T-helper 1 cell treated with Interleukin-12 subunit alpha and Interleukin-12 subunit beta and Interleukin-4 antibody, amounts not matched to agents 30 μg/mL and 1 μg/mL, for 36 hours (primary cell): ENCODE results near the gene RPTOR.
"Not testable (repeated sequence)": the region's sequence is repeated elsewhere in the genome, so short reads cannot be mapped to it uniquely, and the experiment has no call there.

ENCODE experiments used
- H3K27ac Mint-ChIP-seq: one replicate; pipeline ENCODE4 v1.8.0; 2021; ENCODE audit warnings: mild to moderate bottlenecking, mixed read lengths
- H3K27me3 Mint-ChIP-seq: one replicate; pipeline ENCODE4 v1.8.0; 2021; ENCODE audit warnings: low read depth, mixed read lengths
- H3K36me3 Mint-ChIP-seq: one replicate; pipeline ENCODE4 v1.8.0; 2021; ENCODE audit warnings: low read depth, mixed read lengths
- H3K4me1 Mint-ChIP-seq: one replicate; pipeline ENCODE4 v1.8.0; 2021; ENCODE audit warnings: low read depth, mixed read lengths
- H3K4me3 Mint-ChIP-seq: one replicate; pipeline ENCODE4 v1.8.0; 2021; ENCODE audit warnings: mild to moderate bottlenecking, moderate library complexity, mixed read lengths
- H3K9me3 Mint-ChIP-seq: one replicate; pipeline ENCODE4 v1.8.0; 2021; ENCODE audit warnings: mixed read lengths

Gene RPTOR, protein sequence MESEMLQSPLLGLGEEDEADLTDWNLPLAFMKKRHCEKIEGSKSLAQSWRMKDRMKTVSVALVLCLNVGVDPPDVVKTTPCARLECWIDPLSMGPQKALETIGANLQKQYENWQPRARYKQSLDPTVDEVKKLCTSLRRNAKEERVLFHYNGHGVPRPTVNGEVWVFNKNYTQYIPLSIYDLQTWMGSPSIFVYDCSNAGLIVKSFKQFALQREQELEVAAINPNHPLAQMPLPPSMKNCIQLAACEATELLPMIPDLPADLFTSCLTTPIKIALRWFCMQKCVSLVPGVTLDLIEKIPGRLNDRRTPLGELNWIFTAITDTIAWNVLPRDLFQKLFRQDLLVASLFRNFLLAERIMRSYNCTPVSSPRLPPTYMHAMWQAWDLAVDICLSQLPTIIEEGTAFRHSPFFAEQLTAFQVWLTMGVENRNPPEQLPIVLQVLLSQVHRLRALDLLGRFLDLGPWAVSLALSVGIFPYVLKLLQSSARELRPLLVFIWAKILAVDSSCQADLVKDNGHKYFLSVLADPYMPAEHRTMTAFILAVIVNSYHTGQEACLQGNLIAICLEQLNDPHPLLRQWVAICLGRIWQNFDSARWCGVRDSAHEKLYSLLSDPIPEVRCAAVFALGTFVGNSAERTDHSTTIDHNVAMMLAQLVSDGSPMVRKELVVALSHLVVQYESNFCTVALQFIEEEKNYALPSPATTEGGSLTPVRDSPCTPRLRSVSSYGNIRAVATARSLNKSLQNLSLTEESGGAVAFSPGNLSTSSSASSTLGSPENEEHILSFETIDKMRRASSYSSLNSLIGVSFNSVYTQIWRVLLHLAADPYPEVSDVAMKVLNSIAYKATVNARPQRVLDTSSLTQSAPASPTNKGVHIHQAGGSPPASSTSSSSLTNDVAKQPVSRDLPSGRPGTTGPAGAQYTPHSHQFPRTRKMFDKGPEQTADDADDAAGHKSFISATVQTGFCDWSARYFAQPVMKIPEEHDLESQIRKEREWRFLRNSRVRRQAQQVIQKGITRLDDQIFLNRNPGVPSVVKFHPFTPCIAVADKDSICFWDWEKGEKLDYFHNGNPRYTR (N-terminal part only)

DNA sequence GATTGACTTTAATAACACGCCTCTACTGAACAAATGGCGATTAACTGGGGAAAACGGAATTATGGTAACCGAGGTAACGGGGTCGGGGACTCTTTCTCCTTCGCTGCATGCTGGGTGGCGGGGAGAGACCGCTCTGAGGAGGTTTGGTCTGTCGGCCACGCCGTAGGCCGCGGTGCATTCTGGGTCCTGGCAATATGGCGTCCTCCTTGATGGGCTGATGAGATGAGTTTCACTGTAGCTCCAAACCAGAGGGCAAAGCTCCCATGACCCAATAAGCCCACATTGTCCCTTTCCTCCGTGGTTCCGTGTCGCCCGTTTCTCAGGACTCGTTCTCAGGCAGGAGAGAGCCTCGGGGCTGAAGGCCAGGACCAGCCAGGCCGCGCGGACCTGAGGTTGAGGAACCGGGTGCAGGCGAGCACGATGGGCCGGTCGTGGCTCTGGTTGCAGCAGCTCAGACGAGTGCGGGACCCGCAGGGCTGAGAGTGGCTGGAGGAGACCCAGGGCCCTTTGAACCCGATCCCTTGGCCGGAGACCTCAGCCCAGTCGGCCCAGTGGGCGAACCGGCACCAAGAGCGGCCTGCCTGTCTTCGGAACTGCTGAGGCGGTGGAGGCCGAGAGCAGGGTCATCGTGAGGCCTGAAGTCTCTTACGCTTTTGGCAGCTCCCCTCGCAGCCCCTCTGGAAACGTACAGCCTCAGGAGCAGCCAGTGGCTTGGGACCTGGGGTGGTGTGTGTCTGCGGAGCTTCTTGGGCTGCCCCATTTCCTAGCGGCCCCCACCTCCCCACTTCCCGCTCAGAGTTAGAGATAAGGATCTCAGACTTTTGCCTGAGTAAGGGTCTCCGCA is at the start of gene RPTOR:
TSS of gene RPTOR (plus strand) at position 184 of the 844 bp plus-strand sequence. CDS start 792 bp downstream, outside the sequence.
- no peaks in the 10 kb centered on the region for H3K9me3 Mint-ChIP-seq
- H3K36me3 Mint-ChIP-seq, result peaks cover 5% of the 10 kb centered on the region
- H3K27ac Mint-ChIP-seq, result peak within 1 kb of the TSS; percentile 90
- H3K4me1 Mint-ChIP-seq, result peaks cover 25% of the 10 kb centered on the region
- peak within 1 kb of the TSS; percentile 91 for H3K4me3 Mint-ChIP-seq
- H3K27me3 Mint-ChIP-seq, result peaks cover 7% of the 10 kb centered on the region

DNA sequence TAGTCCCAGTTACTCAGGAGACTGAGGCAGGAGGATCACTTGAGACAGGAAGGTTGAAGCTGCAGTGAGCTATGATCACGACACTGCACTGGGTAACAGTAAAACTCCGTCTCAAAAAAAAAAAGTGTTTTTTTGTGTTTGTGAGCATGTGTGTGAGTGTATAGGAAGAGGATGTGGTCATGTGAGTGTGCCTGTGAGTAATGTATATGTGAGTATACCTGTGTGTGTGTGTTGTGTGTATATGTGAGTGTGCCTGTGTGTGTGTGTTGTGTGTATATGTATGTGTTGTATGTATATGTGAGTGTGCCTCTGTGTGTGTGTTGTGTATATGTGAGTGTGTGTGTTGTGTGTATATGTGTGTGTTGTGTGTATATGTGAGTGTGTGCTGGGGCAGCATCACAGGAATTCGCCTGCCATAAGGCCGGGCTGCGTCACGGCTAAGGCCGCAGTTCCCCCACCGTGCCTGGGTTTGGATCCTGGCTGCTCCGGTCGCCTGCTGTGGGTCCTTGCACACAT is 46.9 kb upstream of the RPTOR start:
- no peaks in the 10 kb centered on the region for H3K9me3 Mint-ChIP-seq
- no peak overlapping the region for H3K4me3 Mint-ChIP-seq
- peaks cover 8% of the 10 kb centered on the region for H3K4me1 Mint-ChIP-seq
- no peaks in the 10 kb centered on the region for H3K36me3 Mint-ChIP-seq
- H3K27ac Mint-ChIP-seq, result no peak overlapping the region
- peaks cover 24% of the 10 kb centered on the region for H3K27me3 Mint-ChIP-seq

DNA sequence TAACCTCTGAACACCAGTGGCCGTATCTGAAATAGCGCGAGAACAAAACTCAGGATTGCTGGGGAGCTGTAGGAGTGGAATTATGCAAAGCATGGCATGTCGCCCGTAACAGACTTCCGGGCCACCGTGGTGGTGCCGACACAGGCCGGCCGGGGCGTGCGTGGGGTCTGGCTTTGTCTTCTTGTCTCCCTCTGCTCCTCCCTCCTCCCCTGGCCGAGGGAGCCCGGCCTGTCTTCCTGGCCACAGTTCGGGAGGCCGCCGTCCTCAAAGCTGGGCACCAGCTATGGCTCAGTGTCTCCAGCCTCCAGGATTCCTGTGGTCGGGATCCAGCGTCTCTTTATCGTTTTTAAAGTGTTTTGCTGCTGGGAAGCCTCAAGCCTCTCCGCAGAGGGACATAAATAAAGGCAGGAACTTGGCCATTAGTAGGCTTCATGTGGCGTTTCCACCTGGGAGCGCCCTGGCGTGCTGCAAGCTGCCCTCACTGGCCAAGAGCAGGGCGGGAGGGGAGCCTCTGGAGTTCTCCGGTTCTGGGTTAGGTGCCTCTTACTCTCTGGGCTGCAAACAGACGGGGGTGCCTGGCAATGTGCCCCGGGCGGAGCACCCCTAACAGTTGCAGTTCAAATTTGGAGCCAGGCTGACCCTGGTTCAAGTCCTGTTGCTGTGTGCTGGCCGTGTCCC is 46.3 kb upstream of the RPTOR start:
- Mint-ChIP-seq H3K36me3 (no peaks in the 10 kb centered on the region), H3K27me3 (peaks cover 20% of the 10 kb centered on the region), H3K9me3 (no peaks in the 10 kb centered on the region), H3K27ac (no peak overlapping the region), H3K4me3 (no peak overlapping the region), H3K4me1 (peaks cover 8% of the 10 kb centered on the region)

DNA sequence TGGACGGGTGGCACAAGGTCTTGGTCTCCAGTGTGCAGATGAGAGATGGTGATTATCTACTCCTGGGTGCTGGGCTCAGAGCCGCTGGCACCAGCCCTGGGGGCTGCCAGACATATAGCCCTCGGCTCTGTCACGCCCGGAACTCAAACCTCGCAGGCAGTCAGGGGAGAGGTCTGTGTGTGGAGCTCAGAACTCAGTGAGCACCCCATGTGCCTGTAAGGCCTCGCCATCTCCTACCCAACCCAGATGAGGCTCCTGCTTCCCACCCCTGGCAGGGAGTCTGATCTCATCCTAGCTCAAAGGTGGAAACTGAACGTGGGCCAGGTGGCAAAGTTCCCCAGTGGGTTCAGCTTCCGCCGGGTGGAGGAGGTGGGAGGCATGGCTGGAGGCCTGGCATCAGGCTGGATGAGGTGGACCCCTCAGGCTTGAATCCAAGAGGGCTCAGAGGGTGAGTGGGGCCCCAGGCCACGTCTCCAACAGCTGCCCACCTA is 45.7 kb upstream of the RPTOR start:
- Mint-ChIP-seq H3K4me3 (no peak overlapping the region), H3K9me3 (no peaks in the 10 kb centered on the region), H3K4me1 (peaks cover 8% of the 10 kb centered on the region), H3K27me3 (peaks cover 20% of the 10 kb centered on the region), H3K27ac (no peak overlapping the region), H3K36me3 (no peaks in the 10 kb centered on the region)

DNA sequence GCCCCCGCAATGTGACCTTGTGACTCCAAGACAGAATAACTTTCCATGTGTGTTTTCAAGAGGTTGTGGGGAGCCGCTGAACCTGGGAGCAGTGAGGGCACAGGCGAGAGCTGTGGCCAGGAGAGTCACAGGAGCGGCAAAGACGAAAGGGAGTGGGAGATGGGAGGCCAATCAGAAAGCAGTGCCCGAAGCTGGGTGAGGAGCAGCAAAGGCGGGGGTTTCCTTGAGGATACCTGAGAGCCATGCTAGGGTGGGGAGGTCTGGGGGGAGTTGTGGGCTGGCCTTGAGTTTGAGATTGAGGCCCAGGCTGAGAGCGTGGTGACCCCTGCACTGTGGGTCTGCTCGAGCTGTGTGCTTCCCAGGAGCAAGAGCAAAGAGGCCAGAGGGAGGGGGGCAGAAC is 45.1 kb upstream of the RPTOR start:
- Mint-ChIP-seq H3K9me3 (no peaks in the 10 kb centered on the region), H3K36me3 (no peaks in the 10 kb centered on the region), H3K27ac (no peak overlapping the region), H3K4me1 (peaks cover 8% of the 10 kb centered on the region), H3K4me3 (no peak overlapping the region), H3K27me3 (peaks cover 20% of the 10 kb centered on the region)

DNA sequence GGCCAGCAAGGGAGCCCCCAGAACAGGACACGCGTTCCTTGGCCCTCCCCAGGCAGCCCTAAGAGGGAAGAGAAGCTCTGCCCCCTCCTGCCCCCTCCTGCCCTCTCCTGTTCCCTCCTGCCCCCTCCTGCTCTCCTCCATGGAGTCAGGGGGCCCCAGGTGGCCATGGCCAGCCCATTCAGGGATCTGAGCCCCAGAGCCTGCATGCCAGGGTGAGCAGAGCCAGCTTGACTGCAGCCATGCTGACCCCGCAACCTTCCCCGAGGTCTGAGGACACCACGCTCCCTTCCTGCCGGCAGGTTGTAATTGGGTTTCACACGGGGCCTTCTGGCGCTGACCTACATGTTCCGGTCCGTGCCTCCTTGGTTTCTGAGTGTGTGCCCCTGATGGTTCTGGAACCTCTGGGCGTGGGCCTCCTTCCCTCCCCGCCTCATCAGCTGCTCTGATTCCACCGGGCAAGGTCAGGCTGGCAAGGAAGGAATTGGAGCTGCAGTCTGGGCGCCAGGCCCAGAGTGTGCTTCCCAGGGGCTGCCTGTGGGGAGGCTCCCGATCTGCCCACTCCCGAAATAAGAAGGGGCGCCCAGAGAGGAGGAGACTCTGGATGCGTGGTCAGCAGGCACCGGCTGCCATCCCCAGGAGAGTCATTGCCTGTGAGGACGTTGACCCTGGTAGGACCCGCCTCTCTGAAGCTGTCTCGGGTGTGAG is 44.5 kb upstream of the RPTOR start:
- Mint-ChIP-seq H3K9me3 (no peaks in the 10 kb centered on the region), H3K27ac (no peak overlapping the region), H3K36me3 (no peaks in the 10 kb centered on the region), H3K4me1 (peaks cover 8% of the 10 kb centered on the region), H3K27me3 (peaks cover 23% of the 10 kb centered on the region), H3K4me3 (no peak overlapping the region)

DNA sequence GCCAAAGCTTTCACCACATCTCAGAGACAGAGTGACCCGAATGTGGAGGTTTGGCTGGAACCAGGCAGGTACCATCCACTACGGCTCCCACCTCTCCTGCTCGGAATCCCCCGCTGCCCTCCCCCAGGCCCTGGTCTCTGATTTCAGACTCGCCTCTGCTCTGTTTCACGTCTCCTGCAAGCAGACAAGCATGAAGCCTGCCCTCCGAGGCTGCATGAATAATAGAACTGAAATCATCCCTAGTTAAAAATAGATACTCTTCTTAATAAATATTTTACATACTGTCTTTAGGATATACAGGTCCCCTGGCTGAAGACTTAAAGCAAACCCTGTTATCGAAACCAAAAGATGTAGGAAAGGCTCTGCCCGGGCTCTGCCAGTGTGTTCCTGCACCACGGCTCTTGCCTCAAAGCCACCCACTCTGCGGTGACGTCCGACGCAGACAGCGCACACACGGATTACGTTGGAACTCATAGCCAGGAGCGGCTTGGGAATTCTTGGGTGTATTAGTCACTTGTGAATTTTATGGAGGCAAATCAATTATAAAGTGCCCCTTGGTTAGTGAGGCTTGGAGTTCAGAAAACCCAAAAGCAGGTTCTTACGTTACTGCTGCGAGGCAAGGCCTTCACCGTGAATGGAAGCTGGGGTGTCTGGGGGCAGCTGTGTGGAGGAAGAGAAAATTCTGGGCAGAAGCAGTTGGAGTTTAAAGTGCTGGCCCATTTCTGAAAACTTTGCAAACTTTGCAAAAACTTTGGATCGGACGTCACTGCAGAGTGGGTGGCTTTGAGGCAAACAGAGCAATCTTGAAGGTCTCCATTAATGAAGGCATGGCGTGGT is 42.7 kb upstream of the RPTOR start:
- H3K36me3 Mint-ChIP-seq, result no peaks in the 10 kb centered on the region
- peaks cover 23% of the 10 kb centered on the region for H3K27me3 Mint-ChIP-seq
- H3K9me3 Mint-ChIP-seq, result no peaks in the 10 kb centered on the region
- peaks cover 8% of the 10 kb centered on the region for H3K4me1 Mint-ChIP-seq
- no peak overlapping the region for H3K27ac Mint-ChIP-seq
- no peak overlapping the region for H3K4me3 Mint-ChIP-seq

DNA sequence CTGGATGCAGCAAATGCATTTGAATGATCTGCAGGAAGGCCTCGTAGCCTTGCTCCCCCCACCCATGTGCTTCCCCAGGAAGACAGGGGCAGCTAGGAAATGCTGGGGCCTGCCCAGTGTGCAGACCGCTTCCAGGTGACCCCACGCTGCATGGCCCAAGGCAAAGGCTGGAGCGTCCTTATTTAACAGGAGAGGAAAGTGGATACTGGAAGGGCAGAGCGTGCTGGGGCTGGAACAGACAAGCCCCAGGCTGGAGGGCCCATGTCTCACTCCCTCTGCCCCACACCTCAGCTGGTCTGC is 42.1 kb upstream of the RPTOR start:
- peaks cover 4% of the 10 kb centered on the region for H3K4me1 Mint-ChIP-seq
- H3K27ac Mint-ChIP-seq, result no peak overlapping the region
- no peak overlapping the region for H3K4me3 Mint-ChIP-seq
- no peaks in the 10 kb centered on the region for H3K9me3 Mint-ChIP-seq
- peaks cover 23% of the 10 kb centered on the region for H3K27me3 Mint-ChIP-seq
- H3K36me3 Mint-ChIP-seq, result no peaks in the 10 kb centered on the region

DNA sequence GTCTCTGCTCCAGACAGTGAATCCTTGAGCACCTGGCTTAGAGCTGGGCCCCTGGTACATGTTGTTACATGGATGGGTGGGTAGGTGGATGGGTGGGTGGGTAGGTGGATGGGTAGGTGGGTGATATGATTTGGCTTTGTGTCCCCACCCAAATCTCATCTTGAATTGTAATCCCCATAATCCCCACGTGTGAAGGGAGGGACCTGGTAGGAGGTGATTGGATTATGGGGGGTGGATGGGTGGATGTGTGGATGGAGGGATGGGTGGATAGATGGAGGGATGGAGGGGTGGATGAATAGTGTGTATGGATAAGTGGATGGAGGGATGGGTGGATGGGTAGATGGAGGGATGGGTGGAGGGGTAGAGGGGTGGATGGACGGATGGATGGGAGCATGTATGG is 41.6 kb upstream of the RPTOR start:
- Mint-ChIP-seq H3K4me1 (no peaks in the 10 kb centered on the region), H3K4me3 (no peak overlapping the region), H3K36me3 (no peaks in the 10 kb centered on the region), H3K27ac (no peak overlapping the region), H3K27me3 (peaks cover 18% of the 10 kb centered on the region), H3K9me3 (no peaks in the 10 kb centered on the region)

DNA sequence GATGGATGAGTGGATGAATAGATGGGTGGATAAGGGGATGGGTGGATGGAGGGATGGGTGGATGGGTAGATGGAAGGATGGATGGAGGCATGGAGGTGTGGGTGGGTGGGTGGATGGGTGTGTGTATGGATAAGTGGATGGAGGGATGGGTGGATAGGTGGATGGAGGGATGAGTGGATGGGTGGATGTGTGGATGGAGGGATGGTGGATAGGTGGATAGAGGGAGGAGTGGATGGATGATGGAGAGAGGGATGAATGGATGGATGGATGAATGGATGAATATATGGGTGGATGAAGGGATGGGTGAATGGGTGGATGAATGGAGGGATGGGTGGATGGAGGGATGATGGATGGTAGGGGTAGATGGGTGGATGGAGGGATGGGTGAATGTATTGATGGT is 40.7 kb upstream of the RPTOR start:
- no peak overlapping the region for H3K4me3 Mint-ChIP-seq
- no peaks in the 10 kb centered on the region for H3K36me3 Mint-ChIP-seq
- H3K27ac Mint-ChIP-seq, result no peak overlapping the region
- peaks cover 18% of the 10 kb centered on the region for H3K27me3 Mint-ChIP-seq
- no peaks in the 10 kb centered on the region for H3K9me3 Mint-ChIP-seq
- H3K4me1 Mint-ChIP-seq, result no peaks in the 10 kb centered on the region

DNA sequence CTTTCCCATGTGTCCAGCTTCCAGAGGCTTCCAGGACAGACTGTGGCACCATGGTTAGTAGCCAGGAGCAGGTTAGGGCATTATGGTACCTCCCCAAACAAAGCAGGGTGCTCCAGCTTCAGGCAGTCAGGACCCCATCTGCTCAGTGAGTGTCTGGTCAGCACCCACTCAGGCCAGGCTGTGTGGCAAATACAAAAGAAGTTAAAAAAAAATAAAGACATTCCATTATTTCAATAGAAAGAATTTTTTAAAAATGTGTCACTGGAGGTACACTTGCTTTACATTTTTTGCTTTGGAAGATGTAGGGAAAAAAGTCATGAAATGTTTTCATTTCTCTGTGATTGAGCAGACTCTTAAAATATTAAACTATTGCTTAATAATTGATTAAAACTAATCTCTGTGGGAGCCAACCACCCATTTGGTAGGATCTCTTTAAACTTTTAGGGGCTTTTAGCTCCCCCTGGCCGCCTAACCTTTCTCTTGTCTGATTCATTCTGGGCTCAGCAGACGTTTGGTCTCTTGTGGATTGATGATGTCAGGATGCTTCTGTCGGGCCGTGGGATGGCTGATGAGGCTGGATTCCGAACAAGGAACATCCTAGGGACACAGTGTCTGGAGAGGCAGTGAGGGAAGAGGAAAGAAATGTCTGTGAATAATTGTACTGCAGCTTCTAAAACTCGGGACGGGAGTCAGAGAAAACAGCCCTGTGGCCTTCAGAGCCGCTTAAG is 39.8 kb upstream of the RPTOR start:
- Mint-ChIP-seq H3K4me1 (no peaks in the 10 kb centered on the region), H3K27ac (no peak overlapping the region), H3K4me3 (no peak overlapping the region), H3K9me3 (no peaks in the 10 kb centered on the region), H3K36me3 (no peaks in the 10 kb centered on the region), H3K27me3 (peaks cover 13% of the 10 kb centered on the region)

DNA sequence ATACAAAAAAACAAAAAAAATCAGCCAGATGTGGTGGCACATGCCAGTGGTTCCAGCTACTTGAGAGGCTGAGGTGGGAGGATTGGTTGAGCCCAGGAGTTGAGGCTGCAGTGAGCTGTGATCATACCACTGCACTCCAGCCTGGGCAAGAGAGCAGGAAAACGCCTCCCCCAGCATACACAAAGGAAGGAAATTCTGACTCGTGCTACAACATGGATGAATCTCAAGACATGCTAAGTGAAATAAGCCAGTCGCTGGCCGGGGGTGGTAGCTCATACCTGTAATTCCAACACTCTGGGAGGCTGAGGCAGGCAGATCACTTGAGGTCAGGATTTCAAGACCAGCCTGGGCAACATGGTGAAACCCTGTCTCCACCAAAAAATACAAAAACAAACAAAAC is 37.5 kb upstream of the RPTOR start:
- not testable (repeated sequence) for H3K9me3 Mint-ChIP-seq, H3K4me1 Mint-ChIP-seq
- peaks cover 13% of the 10 kb centered on the region for H3K27me3 Mint-ChIP-seq

More for the DNA sequence above, 37.5 kb upstream of the RPTOR start:
- not testable (repeated sequence) for H3K27ac Mint-ChIP-seq, H3K4me3 Mint-ChIP-seq, H3K36me3 Mint-ChIP-seq
